IPS DF 4.7 (cell line): ENCODE data around the gene SORBS1.
"Not testable (repeated sequence)": the region's sequence is repeated elsewhere in the genome, so short reads cannot be mapped to it uniquely, and the experiment has no call there.

Experiments
- DNase-seq: peaks from one replicate; pipeline ENCODE4 v3.0.0-alpha.2; 2013; ENCODE audit warnings: low spot score; ENCODE audit errors: extremely low read depth

SORBS1 gene

DNA sequence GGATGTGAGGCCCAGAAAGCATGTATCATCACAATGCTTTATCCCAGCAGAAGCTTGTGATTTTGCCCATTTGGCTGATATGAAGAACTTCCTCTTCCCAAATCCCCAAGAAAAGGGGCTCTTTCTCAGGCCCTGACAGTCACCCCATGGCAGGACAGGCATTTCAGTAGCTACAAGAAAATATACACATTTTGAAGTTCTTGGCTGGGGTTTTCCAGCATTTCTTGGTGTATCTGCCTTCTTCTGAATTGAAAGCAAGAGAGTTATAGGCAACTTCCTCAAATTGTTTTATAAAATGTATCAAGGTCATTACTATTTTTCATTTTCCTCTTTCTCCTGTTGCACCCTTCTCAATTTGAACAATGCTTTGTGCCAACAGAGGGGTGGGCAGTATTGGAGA lies 207.1 kb downstream of the SORBS1 start:
- DNase-seq = no peak

GRCh38 chr10:95353123-95353522 lies 208.0 kb downstream of the SORBS1 start:
- no peak for DNase-seq

- DNase-seq = no peak
These were observed 208.5 kb downstream of the SORBS1 start for GRCh38 chr10:95352684-95353083.

- no peak for DNase-seq
These were observed 210.3 kb downstream of the SORBS1 start for GRCh38 chr10:95350830-95351228.

DNA sequence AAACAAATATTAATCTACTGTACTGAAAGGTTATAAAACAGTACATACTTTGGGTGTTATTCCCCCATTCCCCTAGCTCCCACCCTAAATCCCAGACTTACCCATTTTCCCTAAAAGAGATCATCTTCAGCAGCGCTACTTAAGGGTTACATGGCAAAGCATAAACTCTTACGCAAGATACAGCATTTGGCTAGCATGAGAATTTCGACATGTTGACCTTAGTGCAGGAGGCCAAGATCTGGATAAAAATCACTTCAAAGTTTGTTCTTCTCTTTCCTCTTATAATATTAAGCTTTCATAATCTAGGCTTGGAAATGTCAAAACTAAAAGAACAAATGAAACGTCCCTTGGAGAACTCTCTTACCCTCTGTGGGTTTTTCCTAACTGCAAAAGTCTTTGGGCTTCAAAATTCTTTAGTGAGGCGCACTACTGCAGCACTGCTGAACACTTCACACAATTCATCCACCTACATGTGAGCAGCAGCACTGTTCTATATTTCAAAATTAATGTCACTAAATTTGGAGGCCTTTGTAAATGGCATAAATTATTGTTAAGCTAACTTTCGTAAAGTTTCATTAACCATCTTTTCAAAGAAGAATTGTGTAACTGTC lies 210.8 kb downstream of the SORBS1 start:
- no peak for DNase-seq

DNA sequence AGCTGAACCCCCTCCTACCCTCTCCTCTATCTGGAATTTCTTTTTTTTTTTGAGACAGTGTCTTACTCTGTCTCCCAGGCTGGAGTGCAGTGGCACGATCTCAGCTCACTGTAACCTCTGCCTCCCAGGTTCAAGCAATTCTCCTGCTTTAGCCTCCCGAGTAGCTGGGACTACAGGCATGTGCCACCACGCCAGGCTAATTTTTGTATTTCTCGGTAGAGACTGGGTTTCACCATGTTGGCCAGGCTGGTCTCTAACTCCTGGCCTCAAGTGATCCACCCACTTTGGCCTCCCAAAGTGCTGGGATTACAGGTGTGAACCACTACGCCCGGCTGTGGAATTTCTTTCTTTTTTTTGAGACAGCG lies 213.8 kb downstream of the SORBS1 start:
- not testable (repeated sequence) for DNase-seq

DNA sequence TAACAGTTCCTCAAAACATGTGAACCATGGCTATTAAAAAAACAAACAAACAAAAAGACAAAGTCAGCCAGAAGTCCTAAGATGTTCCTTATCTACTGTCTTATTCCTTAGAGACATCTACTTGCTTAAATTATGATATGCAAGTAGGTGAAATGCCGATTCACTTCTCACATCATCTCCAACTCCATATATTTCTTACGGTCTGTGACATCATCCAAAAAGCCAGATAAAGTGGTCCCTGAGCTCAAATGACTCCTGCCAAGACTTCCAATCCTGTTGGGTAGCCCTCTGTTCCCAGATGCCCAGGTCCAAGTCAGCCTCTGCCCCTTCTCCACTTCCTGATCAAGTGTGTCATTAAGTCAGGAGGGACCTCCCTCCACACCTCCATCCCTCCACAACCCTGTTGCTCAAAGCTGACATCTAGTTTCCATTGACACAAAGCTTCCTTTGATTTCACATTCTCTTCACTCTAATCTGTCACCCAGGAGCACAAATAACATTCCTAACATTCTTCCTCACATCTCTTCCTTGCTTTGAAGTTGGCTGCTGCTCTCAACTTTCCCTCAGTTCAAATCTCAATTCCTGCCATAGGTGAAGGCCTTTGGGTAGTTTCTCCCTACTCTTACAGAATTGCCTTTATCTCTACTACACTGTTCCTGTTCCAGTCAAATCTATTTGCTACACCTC lies 214.3 kb downstream of the SORBS1 start:
- DNase-seq = peak; percentile 14

- DNase-seq = no peak
These were observed 217.6 kb downstream of the SORBS1 start for GRCh38 chr10:95343573-95343972.

DNA sequence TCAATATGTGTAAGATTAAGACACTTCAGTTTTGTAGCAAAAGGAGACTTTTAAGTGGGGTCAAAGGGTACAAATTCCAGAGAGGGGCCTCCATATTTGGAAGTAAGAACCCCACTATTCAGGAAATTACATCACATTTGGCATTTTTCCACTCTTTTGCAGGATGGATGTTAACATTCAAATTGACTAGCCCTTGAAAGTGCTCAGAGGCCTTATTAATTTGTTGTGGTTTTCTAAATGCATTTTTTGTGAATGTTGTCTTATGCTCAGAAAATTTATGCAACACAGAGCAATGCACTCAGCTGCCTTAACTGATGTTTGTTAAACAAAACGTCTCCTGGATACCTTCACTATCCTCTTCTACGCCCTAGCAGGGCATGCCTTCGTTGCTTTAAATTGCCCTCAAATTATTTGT lies 219.4 kb downstream of the SORBS1 start:
- no peak for DNase-seq

DNA sequence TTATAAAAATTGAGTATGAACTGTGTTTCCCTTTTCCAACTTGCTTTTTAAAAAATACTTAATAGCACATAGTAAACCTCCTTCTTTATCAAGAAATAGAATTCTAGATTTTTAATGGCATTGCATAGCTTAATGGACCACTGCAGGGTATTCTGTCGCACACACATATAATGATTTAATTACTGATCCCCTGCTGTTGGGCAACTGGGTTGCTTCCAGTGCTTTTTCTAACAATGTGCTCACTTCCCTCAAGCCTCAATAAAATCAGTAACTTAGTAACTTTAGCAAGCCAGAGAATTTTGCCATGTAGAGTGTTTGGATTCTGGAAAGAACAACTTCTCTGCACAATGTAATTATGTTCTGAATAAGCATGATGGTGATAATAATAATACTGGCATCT lies 221.3 kb downstream of the SORBS1 start:
- no peak for DNase-seq

- no peak for DNase-seq
These were observed 223.6 kb downstream of the SORBS1 start for GRCh38 chr10:95337423-95338160.

DNA sequence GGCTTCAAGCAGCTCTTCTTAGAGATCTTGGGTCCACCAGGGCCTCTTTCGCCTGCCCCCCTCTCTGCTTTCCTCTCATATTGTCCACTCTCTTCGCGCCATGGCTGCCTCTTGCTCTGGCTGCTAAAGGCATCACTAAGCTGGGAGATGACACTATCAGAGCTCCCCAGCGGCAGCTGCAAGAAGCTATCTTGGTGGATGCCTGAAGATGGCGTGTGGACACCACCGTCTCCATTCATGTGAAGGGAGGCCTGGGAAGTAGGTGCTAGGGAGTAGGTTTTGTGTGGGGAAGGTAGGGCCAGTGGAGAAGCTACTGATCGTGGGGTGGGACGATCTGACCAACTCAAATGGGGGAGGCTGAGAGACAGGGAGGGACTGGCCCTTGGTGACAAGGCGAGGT lies 224.5 kb downstream of the SORBS1 start:
- no peak for DNase-seq

- no peak for DNase-seq
These were observed 225.1 kb downstream of the SORBS1 start for GRCh38 chr10:95335933-95336699.

DNA sequence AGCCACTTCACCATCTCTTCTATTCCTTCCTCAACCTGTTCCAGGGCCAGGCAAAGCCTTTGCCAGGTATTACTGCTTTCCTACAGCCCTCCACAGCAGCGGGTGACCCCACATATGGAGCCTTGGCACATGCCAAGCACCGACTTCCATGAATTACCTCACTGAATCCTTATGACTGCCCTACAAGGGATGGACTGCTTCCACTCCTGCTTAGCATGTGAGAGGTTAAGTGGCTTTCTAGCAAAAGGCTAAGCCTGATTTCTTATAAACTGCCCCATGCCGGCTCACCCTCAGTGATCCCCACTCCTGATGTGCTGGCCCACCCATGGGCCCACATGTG lies 226.4 kb downstream of the SORBS1 start:
- no peak for DNase-seq

- no peak for DNase-seq
These were observed 227.0 kb downstream of the SORBS1 start for GRCh38 chr10:95333997-95334804.

- no peak for DNase-seq
These were observed 228.4 kb downstream of the SORBS1 start for GRCh38 chr10:95332666-95333249.

DNA sequence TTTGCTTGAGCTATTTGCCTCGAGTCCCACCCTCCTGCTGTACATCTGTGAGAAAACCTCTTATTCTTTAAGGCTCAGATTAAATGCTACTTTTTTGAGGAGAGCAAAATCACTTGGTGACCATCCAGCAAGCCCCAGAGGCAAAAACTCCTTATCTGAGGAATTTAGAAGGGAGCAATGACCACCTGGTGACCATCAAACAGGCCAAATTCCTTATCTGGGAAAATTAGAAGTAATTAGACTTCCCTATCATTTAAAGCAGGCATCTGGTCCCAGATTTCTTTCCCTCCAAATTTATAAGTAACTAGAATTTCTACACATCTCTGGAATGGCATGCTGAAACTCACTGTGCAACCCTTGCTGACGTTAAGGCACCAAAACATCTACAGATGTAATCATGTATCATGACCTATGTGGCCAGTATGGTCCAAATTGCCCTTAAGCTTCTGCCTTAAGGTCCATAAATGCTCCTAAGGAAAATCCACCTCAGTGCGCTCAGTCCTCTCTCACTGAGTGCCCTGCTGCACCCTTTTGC lies 229.5 kb downstream of the SORBS1 start:
- DNase-seq = no peak

DNA sequence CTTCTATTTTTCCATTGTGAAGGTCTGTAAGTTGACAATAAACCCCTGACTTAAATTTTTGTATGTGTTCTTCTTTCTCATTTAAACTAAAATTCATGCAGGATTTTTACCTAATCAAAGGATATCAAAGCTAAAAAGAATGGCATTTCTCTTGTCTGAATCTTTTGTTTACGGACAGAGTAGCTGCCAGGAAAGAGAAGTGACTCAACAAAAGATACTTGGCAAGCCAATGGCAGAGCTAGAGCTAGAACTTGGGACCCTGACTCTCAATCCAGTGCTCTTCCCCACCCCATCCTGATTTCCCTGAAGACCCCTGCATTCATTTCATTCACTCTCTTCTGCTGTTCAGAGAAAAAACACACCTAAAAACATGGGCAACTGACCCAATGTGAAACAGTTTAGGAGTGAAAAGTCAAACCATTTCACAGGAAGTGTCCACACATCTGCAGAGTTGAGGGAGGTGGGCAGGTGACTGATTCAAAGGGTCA lies 230.2 kb downstream of the SORBS1 start:
- no peak for DNase-seq

GRCh38 chr10:95329296-95329695 lies 231.9 kb downstream of the SORBS1 start:
- no peak for DNase-seq

DNA sequence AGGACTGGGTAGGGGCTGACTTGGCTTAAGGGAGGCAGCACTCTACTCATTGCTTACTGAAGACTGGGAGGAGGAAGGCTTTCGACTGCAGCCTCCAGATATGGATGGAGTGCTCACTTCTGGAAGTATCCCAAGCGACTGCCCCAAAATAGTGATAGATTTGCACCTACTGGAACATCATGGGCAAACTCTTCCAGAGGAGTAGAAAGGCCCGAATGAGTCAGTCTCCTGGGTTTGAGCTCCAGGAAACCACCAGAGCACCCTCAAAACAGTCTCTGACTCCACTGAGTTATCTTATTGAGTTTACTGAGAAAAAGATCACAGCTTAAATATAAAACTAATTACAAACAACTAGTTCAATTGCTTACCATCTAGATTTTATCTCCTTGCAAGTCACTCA lies 233.2 kb downstream of the SORBS1 start:
- no peak for DNase-seq
